HG02840 (cell line): ENCODE measurements around the gene POLR2E.
A peak's percentile ranks its signal among the peaks of the same experiment; 100 is the strongest.

Experiments
- ATAC-seq: cut with Tn5 transposase; IDR thresholded peaks from one replicate; pipeline ENCODE4 v1.9.1; 2021; ENCODE audit warnings: mild to moderate bottlenecking, moderate library complexity, moderate number of reproducible peaks; ENCODE audit not compliant: unreplicated experiment, low FRiP score

POLR2E gene

GRCh38 chr19:1112268-1113029 is 17.3 kb upstream of the POLR2E start:
- no peak for ATAC-seq

- ATAC-seq = no peak
Observed at GRCh38 chr19:1111641-1112267, 16.6 kb upstream of the POLR2E start.

- ATAC-seq = no peak
Observed at GRCh38 chr19:1110809-1111640, 15.8 kb upstream of the POLR2E start.

GRCh38 chr19:1109697-1110671 is 14.8 kb upstream of the POLR2E start:
- no peak for ATAC-seq

GRCh38 chr19:1109032-1109551 is 13.9 kb upstream of the POLR2E start:
- no peak for ATAC-seq

- no peak for ATAC-seq
Observed at GRCh38 chr19:1108291-1109031, 13.3 kb upstream of the POLR2E start.

GRCh38 chr19:1107661-1108261 is 12.6 kb upstream of the POLR2E start:
- no peak for ATAC-seq

- no peak for ATAC-seq
Observed at GRCh38 chr19:1106841-1107660, 11.9 kb upstream of the POLR2E start.

- ATAC-seq = no peak
Observed at GRCh38 chr19:1105873-1106840, 11.0 kb upstream of the POLR2E start.

- no peak for ATAC-seq
Observed at GRCh38 chr19:1105008-1105872, 10.1 kb upstream of the POLR2E start.

- ATAC-seq = peak; percentile 27
Observed at GRCh38 chr19:1104311-1105007, 9.3 kb upstream of the POLR2E start.

- ATAC-seq = peak; percentile 53
Observed at GRCh38 chr19:1103708-1104310, 8.6 kb upstream of the POLR2E start, which contains the start of gene GPX4. Gene GPX4 (plus strand): TSS chr19:1103994. CDS start chr19:1104044, 50 bp downstream.

- no peak for ATAC-seq
Observed at GRCh38 chr19:1103132-1103707, 8.0 kb upstream of the POLR2E start.

GRCh38 chr19:1102407-1103131 is 7.4 kb upstream of the POLR2E start:
- ATAC-seq = no peak
